Measurements from ENCODE around the gene ATP6AP1. TPM values are rescaled to one million over a fixed set of nuclear protein-coding genes. Genes with fewer than 3 reads are reported as not detected.

The ATP6AP1 gene
- total and polyA plus RNA-seq, 2 donors (not counting 3 experiments of a cell fraction or from before 2014, with no cell fraction given), result 145 to 322 TPM

GRCh38 chrX:154473683-154474082 lies 45.2 kb downstream of the ATP6AP1 start:
- H3K9ac ChIP-seq (replicated peaks; ENCODE audit: extremely low read depth, insufficient read depth, low read length), result no peak overlapping the region
- H4K20me1 ChIP-seq (replicated peaks; ENCODE audit: control insufficient read depth, extremely low read depth, insufficient read depth, low read length), result no peaks in the 10 kb centered on the region
- H3K79me2 ChIP-seq (ENCODE audit: control insufficient read depth, insufficient read depth, low read length), result no peaks in the 10 kb centered on the region
- no peak overlapping the region for H3K4me3 ChIP-seq (replicated peaks in 1 of 3; ENCODE audit: insufficient read depth in 1 of 3, low read depth in 1 of 3, low read length in 3 of 3)
- peaks cover 4% of the 10 kb centered on the region for H3K4me1 ChIP-seq (ENCODE audit: control insufficient read depth, extremely low read depth, insufficient read depth, low read length)
- intact Hi-C loops (cut with micrococcal nuclease), result no loop called here
- H3K9me3 ChIP-seq (replicated peaks; ENCODE audit: control insufficient read depth, insufficient read depth, low read length), result no peaks in the 10 kb centered on the region
- no peak overlapping the region for H3K27ac ChIP-seq (ENCODE audit: insufficient read depth, low read depth, low read length)
- H3K9me1 ChIP-seq (replicated peaks; ENCODE audit: control insufficient read depth, extremely low read depth, insufficient read depth, low read length), result no peaks in the 10 kb centered on the region
- FAIRE-seq (no peak), DNase-seq (ENCODE audit: low read depth, low spot score) (no peak)
- TF ChIP-seq MAX (IDR thresholded peaks at IDR 0.05; ENCODE audit: insufficient read depth, insufficient read length) (no peak), GATA2 (IDR thresholded peaks at IDR 0.05; ENCODE audit: insufficient read depth, insufficient read length, low read depth, low read length) (no peak), FOS (IDR thresholded peaks at IDR 0.05; ENCODE audit: borderline replicate concordance, insufficient read depth, low read length) (no peak), MYC (IDR thresholded peaks at IDR 0.05; ENCODE audit: low read depth, low read length) (no peak), POLR2A (IDR thresholded peaks at IDR 0.05; ENCODE audit: low read depth, low read length) (no peak), POLR2AphosphoS5 (IDR thresholded peaks at IDR 0.05; ENCODE audit: insufficient read depth, low read depth, low read length) (no peak), JUN (IDR thresholded peaks at IDR 0.05; ENCODE audit: borderline replicate concordance, insufficient read depth, insufficient read length, low read depth) (no peak), CTCF (IDR thresholded peaks at IDR 0.05; ENCODE audit: extremely low read depth in 1 of 2, insufficient read depth in 1 of 2, low read depth in 1 of 2, low read length in 2 of 2) (no peak), EZH2 (IDR thresholded peaks at IDR 0.05; ENCODE audit: borderline replicate concordance, low read depth, low read length, severe bottlenecking) (no peak)
- CTCF ChIA-PET, result interaction anchor here (0.9 kb wide), 1 partner anchor 9 kb away, joined by 3 read pairs; no protein-coding TSS in a partner anchor
- POLR2A ChIA-PET, result no interaction called here
- H3K4me2 ChIP-seq (ENCODE audit: insufficient read depth, low read length), result no peak overlapping the region
- H2AFZ ChIP-seq (ENCODE audit: low read depth, low read length), result no peak overlapping the region
- dilution Hi-C loops (cut with MboI; ENCODE audit: extremely low pct_ligation_motif_present, low sequenced_read_pairs), result no loop called here
- BruUV-seq (replicated peaks), result no TSS peak
- peaks cover 0 to 17% of the 10 kb centered on the region in 2 experiments for H3K36me3 ChIP-seq (ENCODE audit: control insufficient read depth in 2 of 2, extremely low read depth in 1 of 2, insufficient read depth in 2 of 2, low read length in 2 of 2)
- no peaks in the 10 kb centered on the region for H3K27me3 ChIP-seq (ENCODE audit: control insufficient read depth in 2 of 2, insufficient read depth in 2 of 2, low read length in 2 of 2)
